Thyroid gland (tissue), 4 donors: ENCODE data around the gene AGBL4.

Source experiments
- CTCF ChIP-seq, 6 experiments: fragments of 200-600 bp in 3 of 6; fragments of 450-650 bp in 3 of 6; sonication (generic) in 3 of 6; IDR thresholded peaks; one replicate each; pipeline ENCODE4 v1.5.1; 2016 to 2019; ENCODE audit warnings: antibody characterized with exemption in 6 of 6, mild to moderate bottlenecking in 2 of 6, inconsistent platforms in 1 of 6, moderate library complexity in 1 of 6
- POLR2A ChIP-seq, 2 donors: fragments of 450-650 bp; IDR thresholded peaks; one replicate each; pipeline ENCODE4 v1.6.1; 2017; ENCODE audit warnings: antibody characterized with exemption in 2 of 2, mild to moderate bottlenecking in 2 of 2, moderate library complexity in 1 of 2

- TF ChIP-seq CTCF (IDR thresholded peaks at IDR 0.05) = no peak
- TF ChIP-seq POLR2A (IDR thresholded peaks at IDR 0.05) = no peak
These were observed 1427.7 kb downstream of the AGBL4 start for GRCh38 chr1:48596046-48596445.
